GM19455 (cell line): ENCODE data around the gene CTU2.

Experiments used
- ATAC-seq: cut with Tn5 transposase; IDR thresholded peaks from one replicate; pipeline ENCODE4 v1.9.1; 2021; ENCODE audit not compliant: unreplicated experiment

CTU2 gene

DNA sequence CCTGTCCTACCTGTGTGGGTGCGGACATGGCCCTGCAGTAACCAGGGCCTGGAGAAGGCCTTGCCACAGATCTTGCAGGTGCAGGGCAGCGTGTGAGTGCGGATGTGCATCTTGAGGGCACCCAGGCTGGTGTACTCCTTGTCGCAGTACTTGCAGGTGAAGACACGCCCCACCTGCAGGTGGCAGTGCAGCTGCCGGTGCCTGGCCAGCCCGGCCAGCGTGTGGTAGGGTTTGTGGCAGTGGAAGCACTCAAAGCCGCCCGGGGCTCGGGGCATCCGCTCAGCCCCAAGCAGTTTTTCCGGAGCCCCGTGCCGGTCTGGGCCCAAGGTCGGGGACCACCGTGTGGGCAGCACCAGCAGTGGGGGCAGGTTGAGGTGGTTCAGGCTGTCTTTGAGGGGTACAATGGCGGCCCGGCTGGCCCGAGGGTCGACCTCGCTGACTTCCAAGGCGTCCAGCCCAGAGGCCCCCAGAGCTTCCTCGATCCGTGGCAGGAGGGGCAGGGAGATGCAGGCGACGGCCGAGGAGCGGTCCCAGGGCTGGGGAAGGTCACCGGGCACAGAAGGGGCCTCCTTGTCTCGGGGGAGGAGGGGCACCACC is 25.1 kb upstream of the CTU2 start:
- no peak for ATAC-seq

GRCh38 chr16:88681709-88682451 is 24.4 kb upstream of the CTU2 start:
- peak; percentile 60 for ATAC-seq

GRCh38 chr16:88684569-88685155 is 21.6 kb upstream of the CTU2 start:
- ATAC-seq = no peak

DNA sequence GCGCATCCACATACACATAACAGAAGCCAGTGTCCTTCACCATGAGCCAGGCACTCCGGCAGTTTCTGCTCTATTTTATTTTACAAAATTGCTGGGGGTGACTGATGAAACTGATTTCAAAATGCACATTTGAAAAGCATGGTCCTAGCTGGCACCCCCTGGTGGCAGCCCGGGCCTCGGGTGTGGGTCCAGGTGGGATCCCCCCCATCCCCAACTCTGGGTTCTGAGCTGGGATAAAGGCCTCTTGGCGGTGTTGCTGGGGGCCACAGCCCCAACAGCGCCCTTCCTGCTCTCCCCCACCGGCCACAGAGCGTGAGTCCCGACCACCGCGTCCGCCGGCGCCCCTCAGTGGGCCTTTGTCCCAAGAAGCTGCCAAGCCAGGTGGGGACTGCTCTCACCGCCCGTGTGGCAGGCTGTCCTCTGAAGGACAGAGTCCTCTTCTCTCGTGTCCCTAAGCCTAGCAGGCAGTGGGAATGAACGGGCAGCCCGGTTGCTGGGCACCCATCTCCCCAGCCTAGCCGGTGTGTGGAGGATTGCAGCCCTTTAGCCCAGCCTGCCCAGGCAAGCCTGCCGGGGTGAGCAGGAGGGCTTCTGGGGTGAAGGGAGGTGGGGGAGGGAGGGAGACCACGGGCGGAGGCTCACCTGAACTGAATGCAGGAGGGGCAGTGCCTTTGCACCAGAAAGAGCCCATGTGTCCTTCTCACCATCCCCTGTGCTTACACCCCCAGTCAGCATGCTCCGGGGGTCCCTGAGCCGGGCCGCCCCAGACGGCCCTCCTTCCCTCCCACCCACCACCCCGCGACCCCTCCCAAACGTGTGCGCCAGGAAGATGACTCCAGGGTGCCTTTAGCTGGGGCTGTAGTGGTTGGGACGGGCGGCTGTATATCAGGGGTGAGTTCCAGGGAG is 20.9 kb upstream of the CTU2 start:
- ATAC-seq = no peak

- peak; percentile 5 for ATAC-seq
Measured at GRCh38 chr16:88686062-88686438, 20.3 kb upstream of the CTU2 start.

DNA sequence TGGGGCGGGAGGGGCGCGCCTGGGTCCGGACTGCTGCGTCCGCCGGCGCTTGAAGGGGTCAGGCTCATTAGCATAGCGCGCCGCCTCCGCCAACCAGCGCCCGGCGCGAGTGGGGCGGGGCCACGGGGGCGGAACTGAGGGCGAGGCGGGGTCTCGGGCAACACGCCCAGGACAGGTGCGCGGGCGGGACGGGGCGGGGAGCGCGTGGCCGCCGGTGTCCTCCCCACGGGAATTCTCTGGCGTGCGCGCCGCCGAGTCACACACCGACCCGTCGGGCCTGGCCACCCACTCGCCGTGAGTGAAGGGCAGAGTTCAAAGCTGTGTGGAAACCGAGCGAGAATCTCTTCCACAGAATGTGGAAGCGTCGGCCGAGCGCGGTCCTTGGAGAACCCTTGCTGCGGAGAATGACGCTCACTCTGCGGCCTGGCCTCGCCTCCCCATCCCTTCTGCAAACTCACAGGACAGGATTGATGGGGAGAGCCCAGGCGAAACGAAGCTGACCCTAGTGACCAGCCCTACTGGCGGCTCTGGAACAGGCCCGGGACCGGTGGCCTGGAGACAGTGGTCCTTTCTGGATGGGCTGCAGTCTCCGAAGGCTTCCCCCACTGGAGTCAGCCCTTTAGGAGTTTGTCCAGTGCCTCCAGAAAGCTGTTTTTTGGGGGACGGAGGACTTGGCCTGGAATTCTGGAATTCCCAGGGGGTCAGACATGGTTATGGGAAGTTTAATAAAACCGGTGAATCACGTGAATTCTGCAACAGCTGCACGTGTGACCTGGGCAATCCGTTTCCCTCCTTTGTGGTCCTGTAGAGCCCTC is 19.7 kb upstream of the CTU2 start, which contains the start of gene SNAI3:
TSS of gene SNAI3 (minus strand) at position 69 of the 815 bp plus-strand sequence. CDS start 101 bp downstream, outside the sequence.
- peak; percentile 63 for ATAC-seq

DNA sequence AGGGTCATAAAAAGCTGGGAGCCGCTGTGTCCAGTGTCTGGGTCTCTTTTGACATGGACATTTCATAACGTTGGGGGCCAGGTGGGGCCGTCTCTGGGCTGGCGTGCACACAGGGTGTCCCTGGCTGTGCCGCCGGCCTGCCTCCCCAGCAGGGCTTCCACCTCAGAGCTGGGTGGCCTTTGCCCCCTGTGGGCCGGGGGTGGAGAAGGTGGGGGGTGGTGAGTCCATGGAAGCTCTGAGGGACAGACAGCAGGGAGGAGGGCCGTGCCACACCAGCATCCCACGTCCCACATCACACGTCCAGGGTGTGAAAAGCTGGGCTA is 19.1 kb upstream of the CTU2 start:
- no peak for ATAC-seq

GRCh38 chr16:88687676-88688012 is 18.7 kb upstream of the CTU2 start:
- no peak for ATAC-seq

- ATAC-seq = no peak
Measured at GRCh38 chr16:88688013-88688778, 18.1 kb upstream of the CTU2 start.

DNA sequence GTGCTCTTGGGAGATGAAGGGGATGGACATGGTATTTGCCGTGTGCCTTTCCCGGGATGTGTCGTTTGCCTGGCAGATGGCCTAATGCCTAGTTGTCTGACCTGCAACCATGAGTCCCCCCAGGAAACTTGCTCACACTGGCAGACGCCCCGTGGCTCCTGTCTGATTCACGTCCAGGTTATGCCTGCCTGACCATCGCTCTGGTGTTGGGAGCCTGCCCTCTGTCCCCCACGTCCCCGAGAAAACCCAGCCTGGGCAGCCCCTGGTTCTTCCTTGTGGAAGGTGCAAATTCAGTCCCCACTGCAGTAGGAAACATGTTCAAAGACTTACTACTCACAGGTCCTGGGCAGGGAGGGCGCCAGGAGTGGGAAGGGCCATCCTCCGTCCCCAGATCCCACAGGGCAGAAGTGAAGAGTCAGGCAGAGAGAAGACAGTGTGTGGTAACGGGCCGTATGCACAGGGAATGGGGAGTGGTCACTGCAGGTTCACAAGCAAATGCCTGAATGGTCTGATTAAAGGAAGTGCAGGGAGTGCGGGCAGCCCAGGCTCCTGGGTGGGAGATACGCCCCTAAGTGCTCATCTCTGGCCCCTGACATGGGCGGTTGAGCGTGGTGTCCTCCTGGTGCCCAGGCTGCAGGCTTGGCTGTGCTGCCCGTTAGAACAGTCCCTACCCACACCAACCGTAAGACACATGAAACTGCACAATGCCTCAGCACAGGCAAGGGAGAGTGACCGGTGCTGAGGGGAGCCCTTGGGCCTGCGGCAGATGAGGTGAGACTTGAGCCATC is 15.8 kb upstream of the CTU2 start:
- ATAC-seq = no peak

GRCh38 chr16:88691129-88691813 is 15.0 kb upstream of the CTU2 start:
- no peak for ATAC-seq

GRCh38 chr16:88691924-88692560 is 14.3 kb upstream of the CTU2 start:
- no peak for ATAC-seq

DNA sequence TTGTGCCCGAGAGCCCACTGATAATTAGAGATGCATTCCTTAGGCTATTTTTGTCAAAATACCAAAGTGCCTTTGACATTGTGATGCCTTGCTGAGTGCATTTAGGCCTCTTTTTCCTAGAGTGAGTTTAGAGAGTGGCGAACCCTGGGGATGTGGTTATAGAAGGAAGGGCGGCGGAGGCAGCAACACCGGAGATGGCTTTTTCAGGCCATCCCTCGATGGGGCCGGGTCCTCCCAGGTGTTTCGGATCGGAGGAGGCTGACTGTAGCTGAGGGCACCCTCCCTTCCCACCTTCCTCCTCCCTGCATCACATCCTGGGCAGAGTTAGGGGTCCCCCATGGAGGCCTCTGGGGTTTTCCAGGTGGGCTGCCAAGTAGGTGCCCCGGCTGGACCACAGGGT is 13.4 kb upstream of the CTU2 start:
- no peak for ATAC-seq

GRCh38 chr16:88693420-88694177 is 12.7 kb upstream of the CTU2 start:
- no peak for ATAC-seq

DNA sequence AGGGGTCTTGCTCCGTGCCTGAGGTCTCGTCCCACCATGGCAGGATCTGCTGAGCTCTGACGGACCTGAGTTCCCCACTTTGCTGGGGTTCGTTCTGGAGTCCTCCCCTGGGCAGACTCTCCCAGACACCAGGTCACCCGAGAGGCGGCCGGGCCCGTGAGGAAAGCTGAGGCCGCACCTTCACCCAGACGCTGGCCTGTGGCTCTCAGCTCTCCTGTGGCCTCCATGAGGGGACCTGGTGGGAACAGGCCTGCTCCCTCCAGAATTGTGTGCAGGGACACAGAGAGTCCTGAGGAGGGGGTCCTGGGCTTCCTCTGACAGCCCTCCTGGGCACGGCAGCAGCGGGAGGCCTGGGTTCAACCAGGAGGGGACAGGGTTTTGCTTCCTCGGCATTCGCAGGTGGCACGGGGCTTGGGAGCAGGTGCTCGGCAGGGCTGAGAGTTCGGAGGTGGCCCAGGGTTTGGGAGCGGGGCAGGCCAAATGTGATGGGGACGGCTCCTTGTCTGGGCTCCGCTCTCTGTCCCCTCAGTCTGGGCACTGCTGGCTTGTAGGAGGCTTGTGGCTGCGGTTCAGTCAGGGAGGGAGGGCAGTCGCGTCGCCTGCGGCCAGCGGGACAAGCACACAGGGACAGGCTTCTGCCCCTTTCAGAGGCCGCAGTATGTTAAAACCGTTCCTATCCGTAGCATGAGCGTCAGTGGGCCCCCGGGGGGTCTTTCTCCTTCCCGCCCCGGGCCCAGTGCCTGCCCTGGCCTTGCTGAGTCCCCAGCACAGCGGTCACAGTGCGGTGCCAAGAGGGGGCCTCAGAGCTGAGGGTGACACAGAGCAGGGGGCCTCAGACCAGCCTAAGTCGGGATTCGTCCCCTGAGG is 11.8 kb upstream of the CTU2 start:
- ATAC-seq = no peak

DNA sequence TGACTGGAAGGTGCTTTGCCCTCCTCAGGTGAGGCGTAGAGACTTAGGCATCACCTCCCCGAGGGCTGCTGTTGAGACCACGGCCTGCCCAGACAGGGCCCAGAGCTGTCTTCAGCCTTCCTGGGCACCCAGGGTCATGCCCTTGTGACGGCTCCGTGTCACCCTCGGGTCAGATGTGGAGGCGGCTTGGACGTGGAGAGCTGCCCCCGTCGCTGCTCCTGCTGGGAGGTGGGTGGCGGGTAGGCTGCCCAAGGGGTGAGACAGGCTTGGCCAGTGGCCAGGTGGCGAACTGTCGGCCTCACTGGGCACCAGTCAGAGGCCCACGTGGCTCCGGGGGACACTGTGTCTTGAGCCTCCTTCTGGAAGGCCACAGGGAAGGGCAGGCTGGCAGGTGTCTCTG is 11.1 kb upstream of the CTU2 start:
- no peak for ATAC-seq

GRCh38 chr16:88695753-88696152 is 10.6 kb upstream of the CTU2 start:
- ATAC-seq = no peak
